Left kidney (tissue), 2 donors: ENCODE results near the gene S1PR4. TPM values are rescaled to one million over a fixed set of nuclear protein-coding genes. Genes with fewer than 3 reads are reported as not detected.
"Not testable (repeated sequence)": the region's sequence is repeated elsewhere in the genome, so short reads cannot be mapped to it uniquely, and the experiment has no call there.

Experiments used
- DNase-seq: peaks from one replicate; pipeline ENCODE4 v3.0.0-alpha.2; 2013
- polyA plus RNA-seq: library from polyadenylated mRNA; unstranded; fragments of 120-200 nt; gene quantifications from one replicate; pipeline ENCODE4 v1.2.1, GENCODE V29; 2013; ENCODE audit not compliant: insufficient read length

S1PR4 gene
- polyA plus RNA-seq, 1 donor, result 0.12 TPM

- DNase-seq, result no peak
Observed at GRCh38 chr19:3220576-3220975, 42.0 kb downstream of the S1PR4 start.

- DNase-seq, result not testable (repeated sequence)
Observed at GRCh38 chr19:3221576-3221975, 43.0 kb downstream of the S1PR4 start.

- no peak for DNase-seq
Observed at GRCh38 chr19:3222709-3223108, 44.1 kb downstream of the S1PR4 start.

- peak; percentile 48 for DNase-seq
Observed at GRCh38 chr19:3224346-3225168, 46.0 kb downstream of the S1PR4 start, which contains the start of gene CELF5. Gene CELF5 (plus strand): TSS chr19:3224661. CDS start chr19:3224740, 79 bp downstream.

GRCh38 chr19:3225169-3225485 lies 46.6 kb downstream of the S1PR4 start:
- DNase-seq, result no peak

- no peak for DNase-seq
Observed at GRCh38 chr19:3225677-3226093, 47.1 kb downstream of the S1PR4 start.

- no peak for DNase-seq
Observed at GRCh38 chr19:3227054-3227626, 48.6 kb downstream of the S1PR4 start.

- no peak for DNase-seq
Observed at GRCh38 chr19:3229346-3229743, 50.8 kb downstream of the S1PR4 start.

Other genes with a start within 250 kb of the S1PR4 start
- gene ZNF77, start 233.8 kb upstream of the S1PR4 start, polyA plus RNA-seq, result 9.7 TPM
- 8.6 TPM for gene TLE6, start 201.2 kb upstream of the S1PR4 start, polyA plus RNA-seq
- gene TLE2, start 149.5 kb upstream of the S1PR4 start, polyA plus RNA-seq, result 30.0 TPM
- gene TLE5, start 116.3 kb upstream of the S1PR4 start, polyA plus RNA-seq, result 381 TPM
- 60.7 TPM for gene GNA11, start 84.4 kb upstream of the S1PR4 start, polyA plus RNA-seq
- 0.65 TPM for gene GNA15, start 42.7 kb upstream of the S1PR4 start, polyA plus RNA-seq
- gene NCLN, start 7.2 kb downstream of the S1PR4 start, polyA plus RNA-seq, result 38.7 TPM
- gene CELF5, start 45.9 kb downstream of the S1PR4 start, polyA plus RNA-seq, result 0.96 TPM
- 20.0 TPM for gene NFIC, start 187.8 kb downstream of the S1PR4 start, polyA plus RNA-seq